ENCODE results near the gene BMPER.

The BMPER gene

DNA sequence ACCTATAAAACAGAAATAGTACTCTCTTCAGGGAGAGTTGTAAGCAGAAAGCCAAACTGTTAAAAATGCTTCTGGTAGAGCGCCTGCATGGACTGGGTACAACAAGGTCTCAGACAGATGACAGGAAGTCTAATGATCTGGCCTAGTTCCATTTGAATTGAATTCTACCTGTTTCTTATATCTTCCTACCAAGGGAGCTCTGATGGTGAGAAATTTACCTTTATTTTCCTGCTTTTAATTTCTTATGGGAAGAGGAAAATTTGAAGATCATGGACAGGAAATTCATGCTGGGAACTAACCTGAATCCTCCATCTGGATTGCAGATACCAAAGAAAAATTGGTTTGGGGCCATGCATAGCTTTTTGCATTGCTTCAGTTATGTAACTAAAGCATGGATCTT lies 63.3 kb downstream of the BMPER start:
- no peak for DNase-seq (ENCODE audit: low read depth, low spot score)

DNA sequence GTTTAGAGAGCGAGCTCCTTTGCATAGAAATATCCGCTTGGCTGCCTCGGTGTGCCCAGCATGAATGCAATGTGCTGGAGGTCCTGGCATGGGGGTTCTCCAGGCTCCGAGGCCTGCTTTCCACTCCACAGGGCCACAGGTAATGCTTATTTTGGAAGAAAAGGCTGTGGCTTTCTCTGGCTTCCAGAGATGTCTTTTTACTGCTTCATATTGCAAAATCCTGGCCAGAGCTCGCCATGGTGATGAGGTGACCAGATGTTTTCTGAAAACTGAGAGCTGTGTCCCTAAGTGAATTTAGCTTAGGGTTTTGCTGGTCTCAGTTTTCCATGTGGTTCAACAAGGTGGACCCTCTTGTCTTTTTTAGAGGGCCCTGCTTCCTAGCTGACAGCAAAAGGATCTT lies 65.2 kb downstream of the BMPER start:
- no peak for DNase-seq (ENCODE audit: low read depth, low spot score)

DNA sequence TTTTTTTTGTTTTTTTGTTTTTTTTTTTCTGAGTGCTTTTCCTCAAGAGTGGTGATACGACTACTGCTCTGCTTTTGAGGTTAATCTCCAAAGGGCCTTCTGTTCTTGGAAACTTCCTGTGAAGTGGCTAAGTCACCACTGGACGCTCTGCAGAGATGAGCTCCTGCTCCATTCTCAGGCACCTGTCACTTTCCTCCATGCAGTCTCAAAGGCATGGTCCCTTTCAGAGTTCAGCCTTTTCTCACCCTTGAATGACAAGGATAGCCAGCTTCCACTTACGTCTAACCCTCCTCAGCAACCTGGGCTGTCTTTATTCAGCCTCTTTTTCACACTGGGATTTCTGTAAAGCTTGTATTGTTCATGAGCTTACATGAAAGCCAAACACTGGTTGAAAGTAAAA lies 65.8 kb downstream of the BMPER start:
- DNase-seq (ENCODE audit: low read depth, low spot score), result no peak

DNA sequence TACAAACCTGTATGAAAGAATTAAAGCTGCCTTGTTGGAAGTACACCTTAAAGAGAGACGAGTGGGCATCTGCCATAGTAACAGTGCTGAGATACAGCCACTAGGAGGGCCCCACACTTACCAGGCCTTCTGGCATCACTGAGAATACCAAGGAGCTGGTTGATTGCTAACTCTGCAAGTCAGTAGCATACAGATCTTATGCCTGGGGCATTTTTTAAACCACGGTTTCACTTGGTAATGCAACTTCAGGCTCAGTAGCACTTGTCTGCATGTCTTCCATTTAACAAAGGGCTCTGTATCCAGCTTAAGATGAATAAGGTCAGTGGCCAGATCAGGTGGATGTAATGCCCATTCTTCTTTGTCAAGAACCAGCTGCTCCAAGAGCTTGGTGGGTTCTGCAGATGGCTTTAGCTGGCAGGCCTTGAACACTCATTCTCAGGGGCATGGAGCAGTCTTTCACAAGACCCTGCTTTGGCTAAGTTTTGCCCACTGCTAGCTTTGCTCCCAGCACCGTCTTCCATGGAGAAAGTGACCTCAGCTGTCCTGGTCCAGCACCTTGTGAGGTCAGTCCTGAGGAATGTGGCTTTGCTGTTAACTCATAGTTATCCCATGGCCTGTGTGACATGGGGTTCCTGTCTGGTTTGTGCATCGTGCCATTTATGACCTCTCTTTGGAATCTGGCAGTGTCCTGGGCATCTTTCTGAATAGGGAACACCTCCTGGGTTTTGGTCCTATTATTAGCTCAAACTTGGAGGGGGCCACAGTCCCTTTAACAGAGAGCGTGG lies 68.1 kb downstream of the BMPER start:
- DNase-seq (ENCODE audit: low read depth, low spot score), result no peak

DNA sequence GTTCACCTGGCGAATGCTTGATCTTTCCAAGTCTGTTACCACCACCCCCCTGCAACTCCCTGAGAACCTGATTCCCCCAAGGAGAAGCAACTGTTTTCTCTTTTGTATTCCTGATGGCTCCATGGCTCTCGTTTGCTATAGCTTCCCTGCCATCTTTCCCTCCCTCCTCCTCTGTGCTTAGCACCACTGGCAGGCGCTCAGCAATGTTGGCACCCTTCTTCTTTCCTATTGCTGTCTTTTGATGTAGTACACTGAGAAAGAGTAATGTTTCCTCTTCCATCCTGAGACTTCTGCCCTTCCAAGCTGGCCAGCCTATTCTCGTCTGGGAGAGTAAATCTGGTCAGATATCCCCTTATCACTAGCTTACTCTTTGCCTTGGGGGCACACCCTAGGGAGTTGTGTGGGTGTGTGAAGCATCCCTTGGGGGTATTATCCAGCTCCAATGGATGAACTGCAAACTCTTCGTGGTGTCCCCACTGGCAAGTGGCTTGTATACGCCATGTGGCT lies 74.0 kb downstream of the BMPER start:
- no peak for DNase-seq (ENCODE audit: low read depth, low spot score)

DNA sequence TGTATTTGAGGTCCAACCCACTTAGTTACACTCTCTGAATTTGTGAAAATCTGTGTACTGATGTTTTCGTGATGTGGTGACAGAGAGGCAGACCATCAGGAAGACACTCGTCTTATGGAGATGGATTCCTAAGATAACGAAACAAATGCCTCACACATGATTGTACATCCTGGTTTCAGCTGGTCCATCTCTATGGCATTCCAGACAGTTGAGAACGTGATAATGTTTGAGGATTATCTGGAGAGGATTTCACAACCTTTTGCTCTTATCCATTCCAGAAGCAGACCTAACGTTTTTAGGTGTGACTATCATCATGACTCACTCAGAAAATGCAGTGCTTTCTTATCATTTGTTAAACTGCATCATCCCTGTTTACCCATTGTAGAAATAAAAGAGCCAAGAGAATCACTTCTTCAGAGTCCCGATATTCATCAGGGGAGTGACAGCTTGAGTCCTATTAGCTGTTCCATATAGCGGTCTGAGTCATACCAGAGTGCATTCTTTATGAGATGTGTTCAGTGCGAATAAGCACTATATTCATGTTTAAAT lies 74.5 kb downstream of the BMPER start:
- DNase-seq (ENCODE audit: low read depth, low spot score), result no peak

DNA sequence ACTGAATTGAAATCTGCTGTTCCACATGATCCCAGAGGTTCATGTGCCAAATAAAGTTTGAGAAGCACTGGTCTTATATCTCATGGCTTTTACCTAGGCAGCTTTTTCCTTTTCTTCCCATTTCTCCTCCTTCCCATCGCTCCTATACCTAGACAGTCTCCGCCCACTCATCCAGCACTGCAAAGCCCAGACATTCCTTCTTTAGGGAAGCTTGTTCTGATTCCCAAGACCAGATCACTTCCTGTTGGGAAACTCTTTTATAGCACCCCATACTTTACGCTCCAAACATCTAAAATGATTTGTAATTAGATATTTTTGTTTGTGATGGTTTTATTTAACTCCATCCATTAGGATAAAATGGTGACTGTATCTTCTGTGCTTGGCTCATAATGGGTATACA lies 75.9 kb downstream of the BMPER start:
- DNase-seq (ENCODE audit: low read depth, low spot score), result no peak

DNA sequence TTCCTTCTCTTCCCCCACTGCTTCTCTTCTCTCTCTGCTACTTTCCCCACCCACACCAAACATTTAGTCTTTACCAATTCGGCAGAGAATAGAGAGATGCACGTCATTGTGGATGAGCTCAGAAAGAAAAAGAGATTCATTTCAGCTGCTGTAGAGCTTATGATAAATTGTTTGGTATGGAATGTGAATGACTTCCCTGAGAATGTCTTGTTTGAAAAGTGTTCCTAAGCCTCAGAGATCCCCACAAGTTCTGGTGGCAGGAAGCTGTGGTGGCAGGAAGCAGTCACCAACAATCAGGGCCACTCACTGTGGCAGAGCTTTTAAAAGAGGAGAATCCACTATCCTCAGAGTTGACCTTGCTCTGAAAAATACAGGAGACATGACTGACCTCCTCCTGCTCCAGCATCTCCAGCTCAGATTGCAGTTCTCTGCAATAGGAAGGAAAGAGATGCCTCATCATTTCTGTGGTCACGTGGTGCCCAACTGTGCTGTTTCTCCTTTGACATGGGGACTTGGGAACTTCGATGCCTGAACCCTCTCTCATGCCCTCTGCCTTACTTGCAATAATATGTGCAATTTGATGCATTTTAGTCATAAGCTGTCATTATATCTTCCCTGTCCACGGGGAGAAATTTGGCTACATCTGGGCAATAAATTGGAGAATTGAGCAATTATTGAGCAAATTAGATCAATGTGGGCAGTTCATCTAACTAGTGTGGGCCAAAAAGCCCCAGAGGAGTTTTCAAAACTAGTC lies 76.5 kb downstream of the BMPER start:
- DNase-seq (ENCODE audit: low read depth, low spot score), result no peak

DNA sequence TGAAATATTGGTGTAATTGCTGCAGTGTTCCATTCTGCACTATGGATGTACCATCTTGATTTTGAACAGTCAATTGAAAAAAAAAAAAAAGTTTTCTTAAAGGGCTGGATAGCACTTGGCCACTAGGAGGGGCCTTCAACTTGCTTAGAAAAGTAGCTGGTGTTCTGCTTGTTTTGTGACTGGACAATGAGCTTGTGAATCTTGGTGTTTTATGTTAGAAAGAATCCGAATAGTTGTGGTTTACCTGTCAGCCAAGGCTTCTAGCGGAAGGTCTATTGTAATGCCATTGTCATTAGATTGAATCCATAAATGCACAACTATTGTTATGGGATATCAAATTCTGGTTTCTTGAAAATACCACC lies 77.1 kb downstream of the BMPER start:
- no peak for DNase-seq (ENCODE audit: low read depth, low spot score)

DNA sequence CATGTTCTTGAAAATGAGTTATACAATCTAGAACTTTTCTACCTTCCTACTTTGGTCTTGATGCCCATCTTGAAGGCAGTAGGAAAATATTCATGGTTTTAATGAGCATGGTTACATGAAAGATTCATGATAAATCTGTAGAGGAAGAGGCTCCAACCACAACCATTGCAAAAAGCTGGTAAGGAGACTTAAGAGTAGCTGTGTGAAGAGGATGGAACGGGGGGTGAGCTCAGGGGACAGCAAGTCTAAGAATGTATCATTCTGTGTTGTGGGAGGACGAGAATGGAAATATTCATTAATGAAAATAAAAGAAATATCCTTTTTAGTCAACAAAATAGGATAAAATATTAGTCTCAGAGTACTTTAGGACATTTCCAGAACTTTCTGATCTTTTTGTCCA lies 81.1 kb downstream of the BMPER start:
- DNase-seq (ENCODE audit: low read depth, low spot score), result no peak

DNA sequence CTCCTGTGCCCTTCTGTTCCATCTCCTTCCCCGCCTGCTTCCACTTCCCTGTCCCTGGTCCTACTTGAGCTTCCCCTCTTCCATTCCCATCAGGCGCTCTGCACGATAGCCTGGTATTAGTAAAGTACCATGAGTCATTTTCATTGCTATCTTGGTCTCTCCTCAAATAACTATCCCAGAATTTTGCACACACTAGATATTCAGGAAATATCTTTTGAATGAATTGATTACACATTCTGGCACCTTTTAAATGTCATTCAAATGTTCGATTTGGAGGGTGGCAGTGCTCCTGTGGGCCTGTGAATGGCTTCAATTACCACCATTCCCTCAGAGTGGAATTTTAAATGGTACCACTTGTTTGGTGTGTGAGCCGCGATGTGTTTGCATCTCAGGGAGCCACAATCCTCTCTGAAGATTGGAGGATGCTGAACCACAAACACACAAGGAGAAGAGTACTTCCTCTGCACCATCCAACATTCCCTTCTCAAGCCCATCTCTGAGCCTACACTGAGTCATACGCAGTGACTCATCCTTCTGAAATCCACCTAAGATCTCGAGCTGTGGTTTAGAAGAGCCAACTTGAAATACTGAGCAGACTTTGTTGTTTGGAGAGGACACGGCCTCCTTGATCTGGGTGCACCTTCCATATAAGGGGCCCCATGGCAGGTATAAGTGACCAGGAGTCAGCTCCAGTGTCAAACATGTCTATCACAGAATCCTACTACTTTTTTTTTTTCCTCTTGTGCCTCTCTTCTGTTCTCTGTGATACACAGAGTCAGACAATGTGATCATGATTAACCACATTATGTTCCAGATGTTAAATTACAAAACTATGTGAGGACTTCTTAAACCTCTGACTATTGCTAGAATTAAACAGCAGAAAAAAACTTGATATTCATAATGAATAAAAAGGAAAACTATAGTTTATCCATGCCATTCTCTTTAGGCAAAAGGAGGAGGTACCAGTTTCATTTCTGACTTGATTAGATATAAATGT lies 81.9 kb downstream of the BMPER start:
- no peak for DNase-seq (ENCODE audit: low read depth, low spot score)

DNA sequence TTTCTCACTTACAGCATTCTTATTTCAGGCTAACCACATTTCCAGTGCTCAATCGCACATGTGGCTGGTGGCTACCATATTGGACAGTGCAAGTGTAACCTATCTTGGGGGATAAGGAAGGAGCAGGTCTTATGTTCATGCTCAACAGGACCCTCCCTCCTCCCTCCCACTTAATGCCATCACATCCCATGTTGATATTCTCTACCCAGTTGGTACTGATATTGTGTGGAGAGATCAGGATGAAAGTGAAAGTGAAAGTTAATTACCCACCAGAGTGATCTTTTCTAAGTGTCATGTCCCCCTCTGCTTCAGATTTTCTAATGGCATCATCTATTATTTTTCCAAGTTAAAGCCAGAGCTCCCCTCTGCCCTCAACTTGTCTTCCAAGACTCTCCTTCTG lies 91.6 kb downstream of the BMPER start:
- DNase-seq (ENCODE audit: low read depth, low spot score), result no peak

DNA sequence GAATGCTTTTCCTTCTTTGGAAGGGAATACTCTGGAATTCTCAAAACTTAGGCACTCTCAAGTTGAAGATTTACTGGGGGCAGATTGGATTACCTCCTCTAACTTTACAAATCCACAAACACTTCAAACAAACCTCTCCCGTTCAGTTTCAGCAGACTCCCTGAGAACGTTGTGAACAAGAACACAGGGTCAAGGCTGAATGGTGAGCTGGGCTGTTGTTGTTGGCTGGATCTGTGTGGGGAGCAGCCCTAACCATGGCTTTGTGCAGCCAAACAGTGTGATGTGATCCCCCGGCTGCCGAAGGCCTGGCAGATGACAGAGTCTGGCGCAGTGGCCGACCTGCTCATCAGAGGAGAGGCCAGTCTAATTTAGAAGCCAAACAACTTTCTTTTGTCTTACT lies 93.1 kb downstream of the BMPER start:
- DNase-seq (ENCODE audit: low read depth, low spot score), result no peak

DNA sequence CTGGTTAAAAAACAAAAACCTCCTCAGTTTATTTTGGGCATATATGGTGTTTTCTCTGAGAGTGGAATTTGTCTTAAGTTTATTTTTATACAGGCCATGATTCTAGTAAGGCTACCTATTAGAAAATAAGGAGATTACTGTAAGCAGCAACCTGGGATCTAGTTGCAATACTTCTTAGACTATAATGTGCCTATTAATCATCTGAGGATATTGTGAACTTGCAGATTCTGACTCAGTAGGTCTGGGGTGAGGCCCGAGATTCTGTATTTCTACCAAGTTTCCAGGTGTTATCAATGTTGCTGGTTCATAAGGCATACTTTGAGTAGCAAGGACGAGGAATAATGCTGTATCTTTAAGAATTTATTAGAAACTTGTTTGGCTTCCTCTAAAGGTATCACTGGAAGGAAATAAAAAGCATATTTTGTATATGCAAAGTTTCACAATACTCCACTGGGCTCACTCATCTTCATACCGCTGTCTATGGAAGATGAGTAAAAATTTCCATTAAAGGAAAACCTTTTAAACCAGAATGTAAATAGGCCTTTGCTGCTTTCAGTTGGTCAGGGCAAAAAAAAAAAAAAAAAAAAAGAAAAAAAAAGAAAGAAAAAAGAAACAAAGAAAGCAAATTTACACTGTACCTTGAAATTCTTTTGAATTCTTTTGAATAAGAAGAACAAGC lies 105.8 kb downstream of the BMPER start:
- no peak for DNase-seq (ENCODE audit: low read depth, low spot score)

DNA sequence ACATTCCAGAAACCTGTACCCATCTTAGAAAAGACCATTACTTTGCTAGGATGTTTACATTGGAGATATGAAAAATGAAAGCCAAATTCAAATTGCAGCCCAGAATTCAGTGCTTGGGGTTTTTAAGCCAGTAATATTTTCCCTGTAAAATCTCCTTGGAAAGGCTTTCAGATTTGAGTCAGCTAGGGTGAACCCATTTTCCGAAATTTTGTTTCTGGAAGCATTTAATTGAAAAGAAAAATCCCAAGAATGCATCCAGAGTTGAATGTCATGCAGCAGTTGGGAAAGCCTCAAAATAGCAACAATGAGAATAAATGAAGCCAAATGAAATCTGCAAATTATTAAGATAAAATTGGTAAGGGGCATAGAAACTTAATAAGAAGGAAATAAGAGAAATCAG lies 106.4 kb downstream of the BMPER start:
- DNase-seq (ENCODE audit: low read depth, low spot score), result no peak

DNA sequence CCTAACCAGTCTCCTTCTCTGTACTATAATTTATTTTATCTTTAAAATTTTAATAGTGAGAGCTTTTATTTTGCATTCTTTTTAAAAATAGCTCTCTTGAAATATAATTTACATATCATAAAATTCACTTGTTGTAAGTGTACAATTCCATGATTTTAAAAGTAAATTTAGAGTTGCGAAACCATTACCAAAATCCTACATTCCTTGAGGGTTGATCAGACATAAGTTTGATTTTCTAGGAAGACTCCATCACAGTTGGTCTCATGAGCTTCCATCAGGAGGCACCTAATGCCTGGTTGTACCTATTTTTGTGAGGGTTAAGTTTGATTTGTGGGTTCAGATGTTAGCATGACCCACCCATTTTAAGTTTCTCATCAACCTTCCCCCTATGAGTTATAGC lies 108.1 kb downstream of the BMPER start:
- no peak for DNase-seq (ENCODE audit: low read depth, low spot score)

DNA sequence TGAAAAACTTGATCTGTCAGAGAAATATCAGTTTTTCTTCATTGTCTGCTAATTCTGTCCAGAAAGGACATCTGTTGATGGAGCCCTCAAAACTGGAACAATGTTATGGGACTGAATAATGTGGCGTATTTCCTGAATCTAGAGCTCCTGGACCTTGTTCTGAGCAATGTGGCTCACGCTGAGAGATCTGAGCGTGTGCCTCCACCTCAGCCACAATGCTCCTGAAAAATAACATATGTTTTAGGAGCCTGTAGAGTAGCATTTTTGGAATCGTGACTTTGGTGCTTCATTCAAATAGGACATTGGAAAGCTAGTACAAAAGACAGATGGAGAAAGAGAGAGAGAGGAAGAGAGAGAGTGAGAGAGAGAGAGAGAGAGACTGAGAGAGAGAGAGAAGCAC lies 110.3 kb downstream of the BMPER start:
- no peak for DNase-seq (ENCODE audit: low read depth, low spot score)

DNA sequence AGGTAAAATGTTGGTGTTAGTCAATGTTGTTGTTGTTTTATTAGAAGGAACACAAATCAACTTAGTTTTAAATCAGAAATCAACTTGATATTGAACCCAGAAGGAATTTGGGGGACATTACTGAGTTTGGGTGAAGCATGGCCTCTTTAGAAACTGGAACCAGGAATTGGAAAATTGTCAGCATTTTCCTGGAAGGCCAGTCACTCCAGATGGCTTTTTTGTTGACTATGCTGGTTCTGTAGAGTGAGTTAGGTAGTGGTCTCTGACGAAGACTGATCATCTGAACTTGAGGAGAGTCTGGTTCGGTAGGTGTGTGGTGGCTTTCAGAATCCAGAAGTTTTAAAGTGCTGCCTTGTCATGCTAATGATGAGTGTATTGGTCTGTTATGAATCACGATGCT lies 111.5 kb downstream of the BMPER start:
- no peak for DNase-seq (ENCODE audit: low read depth, low spot score)

DNA sequence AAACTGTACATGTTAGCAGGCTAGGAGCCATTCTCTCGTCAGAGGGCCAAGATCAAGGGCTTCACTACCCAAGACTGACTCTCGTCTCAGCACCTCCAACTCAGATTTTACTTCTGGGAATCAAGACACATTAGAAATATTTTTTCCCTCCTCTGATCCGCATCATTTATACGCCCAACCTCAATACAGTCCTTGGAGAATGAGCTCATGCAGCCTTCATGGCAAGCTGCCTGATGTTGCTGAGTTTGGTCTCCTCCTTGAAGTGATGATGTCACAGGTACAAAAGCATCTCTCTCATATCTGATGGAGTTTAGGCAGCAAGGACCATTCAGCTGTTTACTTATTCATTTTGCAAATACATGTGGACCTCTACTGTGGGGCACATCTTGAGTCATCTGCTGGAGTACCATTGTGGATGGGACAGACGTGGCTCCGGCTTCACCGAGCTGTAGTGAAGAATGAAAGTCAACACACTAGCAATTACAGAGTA lies 114.0 kb downstream of the BMPER start:
- no peak for DNase-seq (ENCODE audit: low read depth, low spot score)

DNA sequence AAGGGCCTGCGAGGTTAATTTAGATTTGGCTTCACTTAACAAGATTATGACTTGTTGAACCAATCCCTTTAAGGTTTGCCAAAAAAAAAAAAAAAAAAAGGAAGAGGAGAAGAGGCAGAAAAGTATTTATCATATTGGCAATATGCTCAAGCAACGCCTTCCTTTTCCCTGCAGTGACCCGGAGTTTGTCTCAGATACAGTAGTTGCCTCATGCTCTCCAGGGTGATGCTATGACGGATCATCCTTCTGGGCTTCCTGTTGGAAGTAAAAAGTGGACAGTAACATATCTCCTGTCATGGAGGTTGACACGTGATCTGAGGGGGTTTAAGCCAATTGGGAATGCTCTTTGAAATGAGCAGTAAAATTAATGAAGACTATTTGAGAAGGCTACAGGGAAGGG lies 117.3 kb downstream of the BMPER start:
- no peak for DNase-seq (ENCODE audit: low read depth, low spot score)

DNA sequence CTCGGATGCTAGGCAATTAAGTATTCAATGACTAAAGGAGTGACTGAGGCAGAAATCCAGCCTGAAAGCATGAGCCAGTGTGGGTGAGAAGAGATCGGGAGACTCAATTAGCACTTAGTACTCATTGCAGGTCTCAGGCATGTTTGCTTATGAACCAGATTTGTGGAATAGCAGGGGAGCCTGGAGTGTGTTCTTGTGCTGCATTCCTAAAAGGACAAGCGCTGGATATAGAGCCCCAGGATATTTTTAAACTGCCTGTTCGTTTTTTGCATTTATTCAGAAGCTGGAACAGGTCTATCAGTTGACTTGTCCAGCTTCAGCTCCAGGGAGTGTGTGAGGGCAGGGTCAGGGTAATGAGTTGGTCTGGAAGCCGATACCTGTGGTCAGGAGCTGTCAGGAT lies 120.3 kb downstream of the BMPER start:
- DNase-seq (ENCODE audit: low read depth, low spot score), result no peak

All from activated CD4-positive, CD25-positive, alpha-beta regulatory T cell treated with anti-CD3 and anti-CD28 coated beads, Interleukin-2, amount 50 U/mL, for 16 hours (primary cell).